ENCODE measurements around the gene SLAMF1.
"Not testable (repeated sequence)": the region's sequence is repeated elsewhere in the genome, so short reads cannot be mapped to it uniquely, and the experiment has no call there.

Gene SLAMF1

GRCh38 chr1:160664573-160665051 is 17.8 kb upstream of the SLAMF1 start:
- no peak for DNase-seq

- DNase-seq = no peak
Measured at GRCh38 chr1:160662910-160663309, 16.1 kb upstream of the SLAMF1 start.

GRCh38 chr1:160659566-160659965 is 12.7 kb upstream of the SLAMF1 start:
- DNase-seq = no peak

- no peak for DNase-seq
Measured at GRCh38 chr1:160658814-160659193, 12.0 kb upstream of the SLAMF1 start.

- no peak for DNase-seq
Measured at GRCh38 chr1:160658162-160658813, 11.4 kb upstream of the SLAMF1 start.

GRCh38 chr1:160657250-160657781 is 10.5 kb upstream of the SLAMF1 start:
- DNase-seq = no peak

GRCh38 chr1:160656737-160657136 is 9.9 kb upstream of the SLAMF1 start:
- DNase-seq = no peak

GRCh38 chr1:160653620-160654016 is 6.8 kb upstream of the SLAMF1 start:
- no peak for DNase-seq

GRCh38 chr1:160652924-160653619 is 6.2 kb upstream of the SLAMF1 start:
- DNase-seq = no peak

- DNase-seq = not testable (repeated sequence)
Measured at GRCh38 chr1:160652065-160652641, 5.3 kb upstream of the SLAMF1 start.

GRCh38 chr1:160651433-160652064 is 4.7 kb upstream of the SLAMF1 start:
- DNase-seq = no peak

- DNase-seq = no peak
Measured at GRCh38 chr1:160647329-160647720, 481 bp upstream of the SLAMF1 start.

GRCh38 chr1:160646180-160646579 is 664 bp downstream of the SLAMF1 start:
- no peak for DNase-seq

GRCh38 chr1:160645386-160646130 is 1.3 kb downstream of the SLAMF1 start:
- DNase-seq = no peak

- DNase-seq = no peak
Measured at GRCh38 chr1:160644399-160644798, 2.4 kb downstream of the SLAMF1 start.

GRCh38 chr1:160643138-160643537 is 3.7 kb downstream of the SLAMF1 start:
- DNase-seq = no peak

- DNase-seq = no peak
Measured at GRCh38 chr1:160642281-160642644, 4.6 kb downstream of the SLAMF1 start.

GRCh38 chr1:160641323-160642280 is 5.2 kb downstream of the SLAMF1 start:
- DNase-seq = no peak

GRCh38 chr1:160640359-160641123 is 6.3 kb downstream of the SLAMF1 start:
- no peak for DNase-seq

- DNase-seq = no peak
Measured at GRCh38 chr1:160639652-160640051, 7.2 kb downstream of the SLAMF1 start.

- no peak for DNase-seq
Measured at GRCh38 chr1:160638926-160639325, 7.9 kb downstream of the SLAMF1 start.

All from effector CD4-positive, alpha-beta T cell (primary cell).